GM04503 (cell line): ENCODE measurements around the gene TNFRSF14.

Source experiments
- DNase-seq: peaks from one replicate; pipeline ENCODE4 v3.0.0-alpha.2; 2012; ENCODE audit warnings: low read depth

TNFRSF14 gene

GRCh38 chr1:2588661-2589430 is 32.7 kb downstream of the TNFRSF14 start:
- no peak for DNase-seq

GRCh38 chr1:2589431-2590232 is 33.5 kb downstream of the TNFRSF14 start:
- no peak for DNase-seq

DNA sequence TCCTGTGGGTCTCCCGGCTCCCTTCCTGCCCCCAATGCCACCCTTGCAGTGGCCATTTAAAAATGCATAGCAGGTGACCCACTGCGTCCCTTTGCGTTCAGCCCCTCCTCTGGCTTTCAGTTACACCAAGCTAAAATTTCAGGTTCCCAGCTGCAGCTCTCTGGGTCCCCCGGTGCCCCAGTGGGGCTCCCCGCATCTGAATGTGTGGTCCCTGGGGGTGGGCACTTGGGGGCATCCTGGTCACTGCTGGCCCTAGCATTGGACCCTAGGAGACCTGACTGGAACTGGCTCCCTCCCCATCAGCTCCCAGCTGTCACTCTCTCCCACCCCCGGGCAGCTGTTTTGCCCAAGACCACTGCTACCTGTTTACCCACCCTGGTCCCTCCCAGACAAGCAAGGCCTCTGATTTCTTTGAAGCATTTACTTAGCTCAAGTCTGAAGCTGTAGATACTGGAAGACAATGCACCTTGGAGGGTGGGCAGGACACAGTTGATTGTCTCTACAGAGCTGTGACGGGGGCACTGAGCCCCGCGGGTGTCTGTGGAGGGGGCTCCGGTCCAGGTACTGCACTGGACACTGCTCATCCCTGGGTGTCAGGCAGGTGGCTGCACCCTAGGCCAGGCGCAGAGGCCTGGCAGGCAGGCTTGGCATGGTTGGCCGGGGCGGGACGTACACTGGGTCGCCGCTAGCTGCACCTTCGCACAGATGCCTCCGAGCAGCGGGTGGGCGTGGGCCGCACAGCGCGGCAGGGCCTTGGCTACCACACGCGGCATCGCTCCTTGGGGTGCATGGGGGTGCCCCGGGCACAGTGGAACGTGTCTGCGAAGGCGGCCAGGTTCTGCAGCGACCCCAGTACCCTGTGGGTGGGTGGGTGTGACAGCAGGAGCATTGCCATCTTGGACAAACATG is 34.3 kb downstream of the TNFRSF14 start:
- no peak for DNase-seq

DNA sequence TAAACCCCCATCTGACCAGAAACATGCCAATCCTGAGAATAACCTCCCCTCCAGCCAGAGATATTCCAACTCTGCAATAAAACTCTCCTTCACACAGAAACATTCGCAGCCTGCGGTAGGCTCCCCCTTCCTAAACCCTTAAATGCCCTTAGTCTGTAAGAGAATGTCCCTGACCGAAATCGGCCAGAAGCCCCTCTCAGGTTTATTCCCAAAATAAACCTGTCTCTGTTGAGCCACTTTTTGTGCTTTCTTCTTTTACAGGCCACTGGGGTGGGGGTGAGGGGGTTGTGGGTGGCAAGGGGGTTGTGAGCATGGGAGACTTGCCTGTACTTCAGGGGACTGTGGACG is 35.0 kb downstream of the TNFRSF14 start:
- no peak for DNase-seq

- DNase-seq = no peak
Observed at GRCh38 chr1:2591581-2592261, 35.5 kb downstream of the TNFRSF14 start.

GRCh38 chr1:2592672-2593071 is 36.5 kb downstream of the TNFRSF14 start:
- DNase-seq = no peak

GRCh38 chr1:2593251-2593878 is 37.2 kb downstream of the TNFRSF14 start:
- no peak for DNase-seq

DNA sequence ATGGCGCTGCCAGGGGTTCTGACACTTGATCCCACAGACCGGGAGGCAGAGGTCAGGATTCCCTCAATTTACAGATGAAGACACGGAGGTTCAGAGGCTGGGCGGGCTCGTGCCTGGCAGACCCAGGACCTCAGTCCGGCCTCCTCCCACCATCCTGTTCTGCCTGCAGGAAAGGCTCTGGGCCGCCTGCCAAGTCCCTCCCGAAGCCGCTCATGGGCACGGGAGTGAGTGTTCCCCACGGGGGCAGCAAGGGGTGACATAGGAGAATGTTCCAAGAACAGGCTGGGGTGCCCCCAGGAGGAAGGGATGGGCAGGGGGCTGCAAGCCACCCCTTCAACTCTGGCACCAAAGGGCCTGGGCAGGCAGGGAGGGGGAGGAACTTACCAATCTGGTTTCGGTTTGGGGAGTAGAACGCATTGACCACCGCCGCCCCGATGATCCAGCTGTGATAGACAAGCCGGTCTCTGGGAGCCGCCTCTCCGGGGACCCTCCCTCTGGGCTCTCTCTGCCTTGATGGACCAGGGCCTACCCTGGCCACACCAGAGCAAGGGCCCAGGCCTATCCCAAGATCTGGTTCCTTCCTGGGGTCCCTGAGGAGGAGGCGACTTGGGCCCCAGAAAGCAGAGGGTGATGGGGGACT is 38.0 kb downstream of the TNFRSF14 start:
- DNase-seq = no peak

DNA sequence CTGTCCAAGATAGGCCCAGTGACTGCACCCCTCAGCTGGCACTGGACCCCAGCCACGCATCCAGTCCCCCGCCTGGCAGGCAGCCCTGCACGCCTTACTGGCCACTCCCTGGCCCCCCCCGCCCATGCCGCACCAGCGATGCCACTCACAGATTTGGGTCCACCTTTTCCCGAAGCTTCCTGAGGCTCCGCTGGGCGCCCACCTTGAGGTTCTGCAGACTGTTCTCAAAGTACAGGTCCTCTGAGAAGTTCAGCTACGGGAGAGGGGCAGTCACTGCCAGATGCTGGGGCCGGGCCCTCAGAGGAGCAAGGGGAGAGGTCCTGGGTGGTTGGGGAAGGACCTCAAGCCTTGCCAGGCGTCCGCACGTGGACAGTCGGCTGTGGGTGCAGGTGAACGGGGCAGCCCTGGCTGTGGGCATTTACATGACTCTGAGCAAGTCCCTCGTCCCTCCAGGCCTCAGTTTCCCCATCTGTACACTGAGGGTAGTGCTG is 38.5 kb downstream of the TNFRSF14 start:
- DNase-seq = no peak

DNA sequence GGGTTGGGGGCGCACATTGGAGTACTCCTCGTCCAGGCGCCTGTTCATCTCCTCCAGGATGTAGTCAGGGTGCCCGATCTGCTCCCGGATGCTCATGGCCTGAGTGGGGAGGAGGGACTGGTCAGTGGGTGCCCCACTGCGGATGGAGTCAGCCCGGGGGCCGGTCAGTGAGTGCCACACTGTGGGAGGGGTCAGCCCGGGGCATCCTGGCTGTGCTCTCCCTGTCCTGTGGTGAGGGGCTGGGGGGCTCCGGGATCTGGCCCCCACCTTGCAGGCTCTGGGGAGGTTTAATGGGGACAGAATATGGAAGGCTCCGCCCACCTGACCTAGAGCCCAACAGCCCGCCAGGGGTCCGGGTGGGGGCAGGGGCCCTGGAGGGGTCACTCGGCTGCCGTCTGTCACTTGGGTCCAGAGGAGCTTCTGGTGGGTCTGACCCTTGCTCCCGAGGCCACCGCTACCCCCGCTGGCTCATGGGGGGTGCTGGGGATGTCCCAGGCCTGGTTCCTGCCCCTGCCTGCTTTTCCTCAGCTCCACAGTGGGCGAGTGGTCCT is 39.2 kb downstream of the TNFRSF14 start:
- no peak for DNase-seq

DNA sequence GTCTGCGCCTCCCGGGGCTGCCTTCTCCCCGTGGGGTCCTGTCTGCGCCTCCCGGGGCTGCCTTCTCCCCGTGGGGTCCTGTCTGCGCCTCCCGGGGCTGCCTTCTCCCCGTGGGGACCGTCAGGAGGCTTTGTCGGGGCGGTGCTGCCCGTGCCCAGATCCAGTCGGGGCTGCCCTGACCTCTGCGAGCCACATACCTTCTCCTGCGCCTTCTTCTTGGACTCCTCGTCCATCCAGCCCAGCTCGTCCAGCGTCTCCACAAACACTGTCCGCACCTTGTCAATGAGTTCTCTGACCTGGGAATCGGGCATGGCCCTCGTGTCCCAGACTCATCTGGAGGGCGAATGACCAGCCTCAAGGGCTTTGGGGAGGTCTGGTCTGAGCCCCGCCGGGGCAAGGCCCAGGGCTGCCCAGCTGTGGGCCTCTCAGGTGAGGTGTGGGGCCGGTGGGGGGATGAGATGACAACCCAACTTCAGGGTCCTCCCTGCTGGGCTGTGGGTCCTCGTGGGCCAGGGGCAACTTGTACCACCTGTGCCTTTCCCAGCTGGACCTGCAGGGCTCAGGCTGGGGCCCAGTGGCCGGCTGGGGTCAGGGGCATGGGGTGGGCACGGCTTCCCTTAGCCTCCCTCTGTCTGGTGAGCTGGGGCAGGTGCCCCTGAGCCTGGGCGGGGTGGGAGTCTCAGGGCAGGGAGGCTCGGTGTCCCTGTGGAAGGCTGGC is 39.8 kb downstream of the TNFRSF14 start:
- DNase-seq = no peak

DNA sequence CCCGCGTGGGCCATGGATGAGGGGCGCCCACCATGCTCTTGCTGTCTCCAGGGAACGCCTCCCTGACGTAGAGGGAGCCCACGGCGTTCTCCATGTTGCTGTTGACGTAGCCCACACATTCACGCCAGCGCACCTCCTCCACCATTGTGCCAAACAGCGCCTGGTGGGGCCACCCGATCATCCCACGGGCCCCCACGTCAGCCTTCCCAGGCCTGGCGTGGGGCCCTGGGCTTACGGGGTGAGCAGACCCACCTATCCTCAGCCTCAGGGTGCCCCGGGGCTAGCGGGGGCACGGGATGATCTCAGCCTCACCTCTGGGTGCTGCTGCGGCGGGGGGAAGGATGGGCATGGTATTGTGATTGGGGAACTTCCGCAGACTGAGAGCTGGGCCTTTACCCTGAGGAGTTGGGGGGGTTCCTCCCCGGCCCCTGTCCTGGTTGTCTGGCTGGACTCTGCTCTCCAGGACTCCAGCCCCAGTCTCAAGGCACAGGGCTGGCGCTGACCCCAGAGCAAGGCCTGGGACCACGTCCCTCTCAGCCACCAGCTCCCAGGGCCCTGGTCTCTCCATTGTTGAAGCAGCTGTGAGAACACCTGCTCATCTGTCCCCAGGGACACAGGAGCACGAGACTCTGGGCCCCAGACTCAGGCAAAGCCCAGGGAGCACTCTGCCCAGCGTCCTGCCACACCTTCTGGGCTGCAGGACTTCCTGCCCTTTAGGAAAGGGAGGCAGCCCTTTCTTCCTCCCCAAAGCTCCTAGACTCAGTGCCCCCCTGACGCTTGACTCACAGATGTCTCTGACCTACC is 40.6 kb downstream of the TNFRSF14 start:
- DNase-seq = no peak

GRCh38 chr1:2597441-2598328 is 41.5 kb downstream of the TNFRSF14 start:
- no peak for DNase-seq

GRCh38 chr1:2598329-2598931 is 42.3 kb downstream of the TNFRSF14 start:
- no peak for DNase-seq

DNA sequence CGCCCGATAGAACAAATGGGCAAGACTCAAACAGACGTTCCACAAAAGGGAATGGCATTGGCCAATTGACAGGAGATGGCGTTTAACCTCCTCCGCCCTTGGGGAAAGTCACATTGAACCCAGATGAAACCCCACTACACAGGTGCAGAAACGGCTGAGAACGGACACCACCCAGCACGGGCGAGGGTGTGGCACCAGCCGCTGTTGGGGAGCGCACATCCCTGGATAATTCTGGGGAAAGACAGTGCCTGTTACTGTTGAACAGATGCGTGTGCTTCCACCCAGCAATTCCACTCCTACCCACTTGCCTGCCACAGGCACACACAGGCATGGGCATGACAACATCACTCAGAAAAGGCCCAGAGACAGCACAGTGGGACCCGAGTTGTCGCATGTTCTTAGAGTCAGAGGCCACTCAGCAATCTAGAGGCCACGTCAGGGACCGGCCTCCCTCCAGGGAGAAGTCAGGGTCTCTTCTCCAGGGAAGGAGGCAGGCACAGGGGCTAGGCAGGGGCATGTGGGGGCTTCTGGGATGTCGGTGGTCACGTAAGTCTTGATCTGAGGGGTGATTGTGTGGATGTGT is 45.6 kb downstream of the TNFRSF14 start:
- DNase-seq = no peak

DNA sequence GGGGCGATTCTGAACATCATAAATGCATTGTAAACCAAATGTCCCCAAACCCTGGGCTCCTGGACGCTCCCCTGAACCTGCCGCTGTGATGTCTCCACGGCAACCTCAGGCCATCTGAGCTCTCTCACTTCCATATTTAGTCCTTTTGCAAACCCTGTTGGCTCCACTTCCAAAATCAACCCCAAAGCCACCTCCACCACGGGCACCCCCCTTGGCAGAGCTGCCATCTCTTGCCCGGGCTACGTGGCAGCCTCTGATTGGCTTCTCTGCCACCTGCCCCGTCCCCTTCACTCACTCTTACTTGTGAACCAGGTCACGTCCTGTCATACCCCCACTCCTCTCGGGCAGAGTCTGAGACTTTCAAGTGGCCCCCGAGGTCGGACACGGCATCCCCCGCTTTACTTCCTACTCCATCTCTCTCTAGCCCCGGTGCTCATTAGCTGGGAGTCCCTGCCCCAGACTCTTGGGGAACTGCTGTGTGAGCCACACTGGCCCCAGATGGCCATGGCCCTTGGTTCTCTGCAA is 46.2 kb downstream of the TNFRSF14 start:
- no peak for DNase-seq
